ENCODE data around the gene C6orf118.

The C6orf118 gene

GRCh38 chr6:165300422-165300936 is 8.9 kb downstream of the C6orf118 start:
- no peak for TF ChIP-seq FOXM1 (IDR thresholded peaks at IDR 0.05; ENCODE audit: borderline replicate concordance, low read depth)
- TF ChIP-seq EP300 (IDR thresholded peaks at IDR 0.05; ENCODE audit: borderline replicate concordance) = no peak
- TF ChIP-seq CREB1 (IDR thresholded peaks at IDR 0.05; ENCODE audit: low read depth) = no peak
- TF ChIP-seq NFIC (IDR thresholded peaks at IDR 0.05) = no peak
- no peak for TF ChIP-seq TAF1 (IDR thresholded peaks at IDR 0.05; ENCODE audit: low read depth)
- TF ChIP-seq CEBPB (IDR thresholded peaks at IDR 0.05) = no peak
- TF ChIP-seq ZBTB7A (IDR thresholded peaks at IDR 0.05; ENCODE audit: low read depth) = no peak
- TF ChIP-seq, protein P1, sequence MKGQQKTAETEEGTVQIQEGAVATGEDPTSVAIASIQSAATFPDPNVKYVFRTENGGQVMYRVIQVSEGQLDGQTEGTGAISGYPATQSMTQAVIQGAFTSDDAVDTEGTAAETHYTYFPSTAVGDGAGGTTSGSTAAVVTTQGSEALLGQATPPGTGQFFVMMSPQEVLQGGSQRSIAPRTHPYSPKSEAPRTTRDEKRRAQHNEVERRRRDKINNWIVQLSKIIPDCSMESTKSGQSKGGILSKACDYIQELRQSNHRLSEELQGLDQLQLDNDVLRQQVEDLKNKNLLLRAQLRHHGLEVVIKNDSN (IDR thresholded peaks at IDR 0.05) = no peak
- no peak for TF ChIP-seq EGR1 (IDR thresholded peaks at IDR 0.05)
- TF ChIP-seq, protein P2, sequence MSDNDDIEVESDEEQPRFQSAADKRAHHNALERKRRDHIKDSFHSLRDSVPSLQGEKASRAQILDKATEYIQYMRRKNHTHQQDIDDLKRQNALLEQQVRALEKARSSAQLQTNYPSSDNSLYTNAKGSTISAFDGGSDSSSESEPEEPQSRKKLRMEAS (IDR thresholded peaks at IDR 0.05) = no peak
- TF ChIP-seq YY1 (IDR thresholded peaks at IDR 0.05; ENCODE audit: low read depth) = no peak
- TF ChIP-seq TCF12 (IDR thresholded peaks at IDR 0.05; ENCODE audit: low read depth) = no peak

- TF ChIP-seq TCF12 (IDR thresholded peaks at IDR 0.05; ENCODE audit: low read depth) (no peak), ZBTB7A (IDR thresholded peaks at IDR 0.05; ENCODE audit: low read depth) (no peak), CEBPB (IDR thresholded peaks at IDR 0.05) (no peak), FOXM1 (IDR thresholded peaks at IDR 0.05; ENCODE audit: borderline replicate concordance, low read depth) (no peak)
- TF ChIP-seq, protein P3, sequence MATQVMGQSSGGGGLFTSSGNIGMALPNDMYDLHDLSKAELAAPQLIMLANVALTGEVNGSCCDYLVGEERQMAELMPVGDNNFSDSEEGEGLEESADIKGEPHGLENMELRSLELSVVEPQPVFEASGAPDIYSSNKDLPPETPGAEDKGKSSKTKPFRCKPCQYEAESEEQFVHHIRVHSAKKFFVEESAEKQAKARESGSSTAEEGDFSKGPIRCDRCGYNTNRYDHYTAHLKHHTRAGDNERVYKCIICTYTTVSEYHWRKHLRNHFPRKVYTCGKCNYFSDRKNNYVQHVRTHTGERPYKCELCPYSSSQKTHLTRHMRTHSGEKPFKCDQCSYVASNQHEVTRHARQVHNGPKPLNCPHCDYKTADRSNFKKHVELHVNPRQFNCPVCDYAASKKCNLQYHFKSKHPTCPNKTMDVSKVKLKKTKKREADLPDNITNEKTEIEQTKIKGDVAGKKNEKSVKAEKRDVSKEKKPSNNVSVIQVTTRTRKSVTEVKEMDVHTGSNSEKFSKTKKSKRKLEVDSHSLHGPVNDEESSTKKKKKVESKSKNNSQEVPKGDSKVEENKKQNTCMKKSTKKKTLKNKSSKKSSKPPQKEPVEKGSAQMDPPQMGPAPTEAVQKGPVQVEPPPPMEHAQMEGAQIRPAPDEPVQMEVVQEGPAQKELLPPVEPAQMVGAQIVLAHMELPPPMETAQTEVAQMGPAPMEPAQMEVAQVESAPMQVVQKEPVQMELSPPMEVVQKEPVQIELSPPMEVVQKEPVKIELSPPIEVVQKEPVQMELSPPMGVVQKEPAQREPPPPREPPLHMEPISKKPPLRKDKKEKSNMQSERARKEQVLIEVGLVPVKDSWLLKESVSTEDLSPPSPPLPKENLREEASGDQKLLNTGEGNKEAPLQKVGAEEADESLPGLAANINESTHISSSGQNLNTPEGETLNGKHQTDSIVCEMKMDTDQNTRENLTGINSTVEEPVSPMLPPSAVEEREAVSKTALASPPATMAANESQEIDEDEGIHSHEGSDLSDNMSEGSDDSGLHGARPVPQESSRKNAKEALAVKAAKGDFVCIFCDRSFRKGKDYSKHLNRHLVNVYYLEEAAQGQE (IDR thresholded peaks at IDR 0.05; ENCODE audit: low read depth) = no peak
These were observed 10.5 kb downstream of the C6orf118 start for GRCh38 chr6:165298875-165299274.

DNA sequence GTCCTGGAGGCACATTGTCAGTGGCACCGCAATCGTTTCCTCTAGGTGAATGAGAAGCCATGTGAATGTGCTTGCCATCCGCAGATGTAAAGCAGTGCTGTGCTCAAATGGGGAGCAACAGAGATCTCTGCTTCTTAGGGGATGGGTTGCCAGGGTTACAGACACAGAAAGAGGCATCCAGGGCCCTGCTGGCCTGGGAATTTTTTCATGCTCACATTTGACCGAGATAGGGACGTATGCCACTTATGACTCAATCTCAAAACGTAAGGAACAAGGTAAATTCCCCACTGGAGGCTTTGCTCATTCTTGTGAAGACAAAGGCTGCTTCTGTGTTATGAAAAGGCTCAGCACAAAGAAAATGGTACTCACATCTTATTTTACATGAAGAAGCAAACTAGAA is 11.0 kb downstream of the C6orf118 start:
- TF ChIP-seq NFIC (IDR thresholded peaks at IDR 0.05) (no peak), TAF1 (IDR thresholded peaks at IDR 0.05; ENCODE audit: low read depth) (no peak), EP300 (IDR thresholded peaks at IDR 0.05; ENCODE audit: borderline replicate concordance) (no peak), TCF12 (IDR thresholded peaks at IDR 0.05; ENCODE audit: low read depth) (no peak), EGR1 (IDR thresholded peaks at IDR 0.05) (no peak), CREB1 (IDR thresholded peaks at IDR 0.05; ENCODE audit: low read depth) (no peak), YY1 (IDR thresholded peaks at IDR 0.05; ENCODE audit: low read depth) (no peak), RAD21 (IDR thresholded peaks at IDR 0.05; ENCODE audit: low read depth) (no peak), TEAD4 (IDR thresholded peaks at IDR 0.05) (no peak), FOXM1 (IDR thresholded peaks at IDR 0.05; ENCODE audit: borderline replicate concordance, low read depth) (no peak)
- TF ChIP-seq, protein P1 (IDR thresholded peaks at IDR 0.05) = no peak
- TF ChIP-seq, protein P2 (IDR thresholded peaks at IDR 0.05) = no peak
- TF ChIP-seq, protein P3 (IDR thresholded peaks at IDR 0.05; ENCODE audit: low read depth) = no peak

- TF ChIP-seq EP300 (IDR thresholded peaks at IDR 0.05; ENCODE audit: borderline replicate concordance) = no peak
- no peak for TF ChIP-seq CREB1 (IDR thresholded peaks at IDR 0.05; ENCODE audit: low read depth)
- TF ChIP-seq RAD21 (IDR thresholded peaks at IDR 0.05; ENCODE audit: low read depth) = no peak
- TF ChIP-seq FOXM1 (IDR thresholded peaks at IDR 0.05; ENCODE audit: borderline replicate concordance, low read depth) = no peak
- no peak for TF ChIP-seq CEBPB (IDR thresholded peaks at IDR 0.05)
- no peak for TF ChIP-seq TCF12 (IDR thresholded peaks at IDR 0.05; ENCODE audit: low read depth)
- TF ChIP-seq, protein P3 (IDR thresholded peaks at IDR 0.05; ENCODE audit: low read depth) = no peak
- no peak for TF ChIP-seq YY1 (IDR thresholded peaks at IDR 0.05; ENCODE audit: low read depth)
- no peak for TF ChIP-seq EGR1 (IDR thresholded peaks at IDR 0.05)
- TF ChIP-seq ZBTB7A (IDR thresholded peaks at IDR 0.05; ENCODE audit: low read depth) = no peak
- no peak for TF ChIP-seq TAF1 (IDR thresholded peaks at IDR 0.05; ENCODE audit: low read depth)
- TF ChIP-seq, protein P2 (IDR thresholded peaks at IDR 0.05) = no peak
- TF ChIP-seq NFIC (IDR thresholded peaks at IDR 0.05) = no peak
- TF ChIP-seq TEAD4 (IDR thresholded peaks at IDR 0.05) = no peak
- TF ChIP-seq, protein P1 (IDR thresholded peaks at IDR 0.05) = no peak
These were observed 16.7 kb downstream of the C6orf118 start for GRCh38 chr6:165292657-165293056.

All from Ishikawa (cell line).